Stimulated activated naive CD8-positive, alpha-beta T cell treated with anti-CD3 and anti-CD28 coated beads, Interleukin-15, amount 100 ng/mL, for 72 hours (primary cell): Measurements from ENCODE around the gene CPSF3.
A peak's percentile ranks its signal among the peaks of the same experiment; 100 is the strongest.
"Not testable (repeated sequence)": the region's sequence is repeated elsewhere in the genome, so short reads cannot be mapped to it uniquely, and the experiment has no call there.

Source experiments
- ATAC-seq: fragments of 150-1000 bp; cut with Tn5 transposase; 2 replicates; pipeline ENCODE4 v1.10.0; 2021; ENCODE audit warnings: mild to moderate bottlenecking, moderate library complexity
- DNase-seq, 2 donors: peaks; one replicate each; pipeline ENCODE4 v3.0.0; 2021 to 2022
- H3K27ac Mint-ChIP-seq, 2 donors: one replicate each; pipeline ENCODE4 v1.8.0; 2022; ENCODE audit warnings: mild to moderate bottlenecking in 2 of 2, mixed read lengths in 2 of 2, moderate library complexity in 2 of 2
- H3K27me3 Mint-ChIP-seq: one replicate; pipeline ENCODE4 v1.8.0; 2022; ENCODE audit warnings: mixed read lengths
- H3K4me1 Mint-ChIP-seq: one replicate; pipeline ENCODE4 v1.8.0; 2022; ENCODE audit warnings: mild to moderate bottlenecking, mixed read lengths
- H3K4me3 Mint-ChIP-seq, 2 donors: one replicate each; pipeline ENCODE4 v1.8.0; 2022; ENCODE audit warnings: mild to moderate bottlenecking in 2 of 2, mixed read lengths in 2 of 2, moderate library complexity in 1 of 2
- H3K9me3 Mint-ChIP-seq, 2 donors: one replicate each; pipeline ENCODE4 v1.8.0; 2022; ENCODE audit warnings: mixed read lengths in 2 of 2

Gene CPSF3

GRCh38 chr2:9493478-9493877, 70.0 kb downstream of the CPSF3 start:
- Mint-ChIP-seq H3K4me1 (peaks cover 40% of the 10 kb centered on the region), H3K27me3 (no peaks in the 10 kb centered on the region), H3K9me3 (no peaks in the 10 kb centered on the region), H3K27ac (no peak overlapping the region), H3K4me3 (no peak overlapping the region)
- no peak for DNase-seq
- peak; percentile 57 for ATAC-seq

- Mint-ChIP-seq H3K4me3 (no peak overlapping the region), H3K9me3 (no peaks in the 10 kb centered on the region), H3K27ac (no peak overlapping the region), H3K27me3 (no peaks in the 10 kb centered on the region), H3K4me1 (peaks cover 34% of the 10 kb centered on the region)
- ATAC-seq (peak; percentile 20), DNase-seq (no peak)
Measured at GRCh38 chr2:9494081-9494480, 70.6 kb downstream of the CPSF3 start.

GRCh38 chr2:9497017-9497416, 73.6 kb downstream of the CPSF3 start:
- H3K4me1 Mint-ChIP-seq, result peaks cover 39% of the 10 kb centered on the region
- H3K9me3 Mint-ChIP-seq, result no peaks in the 10 kb centered on the region
- DNase-seq (no peak), ATAC-seq (peak; percentile 43)
- no peaks in the 10 kb centered on the region for H3K27me3 Mint-ChIP-seq
- no peak overlapping the region for H3K27ac Mint-ChIP-seq
- no peak overlapping the region for H3K4me3 Mint-ChIP-seq

- H3K4me1 Mint-ChIP-seq, result peaks cover 42% of the 10 kb centered on the region
- no peak for DNase-seq
- peak overlapping the region in 1 of 2 donors; percentile 63 for H3K27ac Mint-ChIP-seq
Measured at GRCh38 chr2:9498210-9498609, 74.8 kb downstream of the CPSF3 start.

GRCh38 chr2:9508931-9509330, 85.5 kb downstream of the CPSF3 start:
- DNase-seq (no peak), ATAC-seq (no peak)
- no peaks in the 10 kb centered on the region for H3K4me1 Mint-ChIP-seq
- no peak overlapping the region for H3K27ac Mint-ChIP-seq
- H3K27me3 Mint-ChIP-seq, result no peaks in the 10 kb centered on the region
- no peak overlapping the region for H3K4me3 Mint-ChIP-seq
- no peaks in the 10 kb centered on the region for H3K9me3 Mint-ChIP-seq

More at GRCh38 chr2:9498210-9498609, 74.8 kb downstream of the CPSF3 start:
- Mint-ChIP-seq H3K9me3 (no peaks in the 10 kb centered on the region), H3K4me3 (no peak overlapping the region), H3K27me3 (no peaks in the 10 kb centered on the region)
- ATAC-seq, result no peak

- H3K27ac Mint-ChIP-seq, DNase-seq, ATAC-seq: not testable (repeated sequence)
Measured at GRCh38 chr2:9513946-9514345, 90.5 kb downstream of the CPSF3 start.

GRCh38 chr2:9517118-9517782, 93.8 kb downstream of the CPSF3 start:
- Mint-ChIP-seq H3K9me3 (no peaks in the 10 kb centered on the region), H3K27ac (peak overlapping the region in 1 of 2 donors; percentile 4), H3K27me3 (no peaks in the 10 kb centered on the region), H3K4me1 (no peaks in the 10 kb centered on the region), H3K4me3 (no peak overlapping the region)
- no peak for DNase-seq
- ATAC-seq, result no peak

More at GRCh38 chr2:9513946-9514345, 90.5 kb downstream of the CPSF3 start:
- not testable (repeated sequence) for H3K4me3 Mint-ChIP-seq, H3K9me3 Mint-ChIP-seq, H3K27me3 Mint-ChIP-seq, H3K4me1 Mint-ChIP-seq

- DNase-seq, result no peak
- Mint-ChIP-seq H3K27ac (no peak overlapping the region), H3K9me3 (no peaks in the 10 kb centered on the region), H3K27me3 (no peaks in the 10 kb centered on the region), H3K4me1 (no peaks in the 10 kb centered on the region), H3K4me3 (no peak overlapping the region)
- no peak for ATAC-seq
Measured at GRCh38 chr2:9518163-9518562, 94.7 kb downstream of the CPSF3 start.

- ATAC-seq (no peak), DNase-seq (no peak)
- Mint-ChIP-seq H3K4me1 (no peaks in the 10 kb centered on the region), H3K27ac (peak overlapping the region in 1 of 2 donors; percentile 48), H3K27me3 (no peaks in the 10 kb centered on the region), H3K4me3 (no peak overlapping the region), H3K9me3 (no peaks in the 10 kb centered on the region)
Measured at GRCh38 chr2:9518780-9519179, 95.3 kb downstream of the CPSF3 start.

- Mint-ChIP-seq H3K27ac (peak overlapping the region in 1 of 2 donors; percentile 48), H3K4me3 (no peak overlapping the region), H3K27me3 (no peaks in the 10 kb centered on the region), H3K4me1 (no peaks in the 10 kb centered on the region), H3K9me3 (no peaks in the 10 kb centered on the region)
- no peak for ATAC-seq
- no peak for DNase-seq
Measured at GRCh38 chr2:9519250-9519649, 95.8 kb downstream of the CPSF3 start.
